Activated naive CD4-positive, alpha-beta T cell treated with anti-CD3 and anti-CD28 coated beads, Interleukin-2, amount 50 U/mL, for 72 hours (primary cell): ENCODE results near the gene VSX1. TPM values are rescaled to one million over a fixed set of nuclear protein-coding genes. Genes with fewer than 3 reads are reported as not detected.

Source experiments
- ATAC-seq, 2 donors: fragments of 150-1000 bp; cut with Tn5 transposase; 2 replicates each; pipeline ENCODE4 v1.10.0; 2021; ENCODE audit warnings: mild to moderate bottlenecking in 2 of 2, moderate library complexity in 2 of 2
- DNase-seq, 2 donors: peaks; one replicate each; pipeline ENCODE4 v3.0.0; 2021 to 2022; ENCODE audit warnings: low spot score in 2 of 2
- H3K27ac Mint-ChIP-seq, 2 donors: one replicate each; pipeline ENCODE4 v1.8.0; 2022; ENCODE audit warnings: mild to moderate bottlenecking in 2 of 2, mixed read lengths in 2 of 2
- H3K36me3 Mint-ChIP-seq, 2 donors: one replicate each; pipeline ENCODE4 v1.8.0; 2022; ENCODE audit warnings: mixed read lengths in 2 of 2
- H3K9me3 Mint-ChIP-seq, 2 donors: one replicate each; pipeline ENCODE4 v1.8.0; 2022; ENCODE audit warnings: mixed read lengths in 2 of 2
- total RNA-seq, 2 donors: library from RNA; stranded (reverse); gene quantifications; one replicate each; pipeline ENCODE4 v1.2.3, GENCODE V29; 2022

VSX1 gene
- total RNA-seq, 2 donors from 2014 or later = not detected

- H3K27ac Mint-ChIP-seq = peak overlapping the region in 1 of 2 donors; percentile 39
- no peak for ATAC-seq
These were observed 30.4 kb downstream of the VSX1 start for GRCh38 chr20:25051386-25052155.

DNA sequence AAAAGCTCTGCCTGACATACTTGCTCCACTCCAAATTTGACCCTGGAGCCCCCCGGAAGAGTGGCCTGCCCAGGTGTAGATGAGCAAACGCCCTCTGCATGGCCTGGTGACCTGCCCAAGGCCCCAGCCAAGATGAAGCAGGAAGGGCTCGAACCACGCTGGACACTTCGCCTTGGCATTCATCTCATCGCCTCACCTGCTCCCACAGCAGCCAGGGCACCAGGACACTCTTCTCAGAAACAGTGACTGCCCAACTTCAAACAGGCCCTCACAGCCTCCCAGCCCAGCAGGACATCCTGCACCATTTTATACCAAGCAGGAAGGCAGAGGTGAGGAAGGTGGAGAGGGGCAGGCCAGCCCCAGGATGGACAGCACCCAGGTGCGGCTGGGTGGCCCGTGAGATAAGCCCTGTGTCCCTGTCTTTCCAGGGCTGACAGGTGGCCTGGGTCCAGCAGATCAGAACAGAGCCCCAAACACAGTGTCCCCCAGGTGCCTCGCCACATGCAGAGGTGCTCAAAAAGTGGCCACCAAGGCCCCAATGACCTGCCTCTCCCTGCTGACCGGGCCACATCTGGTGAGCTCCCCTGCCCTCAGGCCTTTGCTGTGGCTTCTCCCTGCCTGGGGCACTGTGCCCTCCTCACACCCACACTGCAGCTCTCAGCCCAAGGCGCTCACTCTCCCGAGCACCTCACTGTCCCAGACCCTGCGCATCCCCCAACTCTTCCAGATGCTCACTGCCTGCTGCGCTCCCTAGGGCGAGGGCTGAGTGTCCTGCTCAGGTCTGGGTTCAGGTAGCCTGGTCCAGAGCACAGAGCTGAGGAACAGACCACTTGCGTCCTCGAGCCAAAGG is 31.2 kb downstream of the VSX1 start:
- Mint-ChIP-seq H3K36me3 (no peaks in the 10 kb centered on the region), H3K27ac (peak overlapping the region in 1 of 2 donors; percentile 39), H3K9me3 (no peaks in the 10 kb centered on the region)
- ATAC-seq (no peak), DNase-seq (peak in 1 of 2 donors; percentile 49)

More at GRCh38 chr20:25051386-25052155, 30.4 kb downstream of the VSX1 start:
- DNase-seq = peak in 1 of 2 donors; percentile 33
- Mint-ChIP-seq H3K9me3 (no peaks in the 10 kb centered on the region), H3K36me3 (no peaks in the 10 kb centered on the region)

DNA sequence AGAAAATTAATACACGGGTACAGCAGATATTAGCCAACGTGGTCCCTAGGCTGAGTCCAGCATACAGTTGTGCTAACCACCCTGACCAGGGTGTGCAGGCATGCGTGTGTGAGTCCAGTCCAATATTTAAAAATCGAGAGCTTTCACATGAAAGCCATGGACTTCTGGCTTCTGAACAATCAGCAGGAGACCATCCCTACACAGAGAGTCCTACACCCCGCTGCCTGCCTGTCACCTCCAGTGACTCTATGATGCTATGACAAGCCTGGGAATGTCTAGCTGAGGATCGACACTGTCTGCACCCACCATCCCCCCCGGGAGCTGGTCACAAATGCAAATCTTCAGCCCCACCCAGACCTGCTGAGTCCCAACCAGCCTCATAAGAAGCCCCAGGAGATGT is 31.9 kb downstream of the VSX1 start:
- ATAC-seq = no peak
- no peak overlapping the region for H3K27ac Mint-ChIP-seq
- H3K9me3 Mint-ChIP-seq = no peaks in the 10 kb centered on the region
- no peaks in the 10 kb centered on the region for H3K36me3 Mint-ChIP-seq
- DNase-seq = no peak

DNA sequence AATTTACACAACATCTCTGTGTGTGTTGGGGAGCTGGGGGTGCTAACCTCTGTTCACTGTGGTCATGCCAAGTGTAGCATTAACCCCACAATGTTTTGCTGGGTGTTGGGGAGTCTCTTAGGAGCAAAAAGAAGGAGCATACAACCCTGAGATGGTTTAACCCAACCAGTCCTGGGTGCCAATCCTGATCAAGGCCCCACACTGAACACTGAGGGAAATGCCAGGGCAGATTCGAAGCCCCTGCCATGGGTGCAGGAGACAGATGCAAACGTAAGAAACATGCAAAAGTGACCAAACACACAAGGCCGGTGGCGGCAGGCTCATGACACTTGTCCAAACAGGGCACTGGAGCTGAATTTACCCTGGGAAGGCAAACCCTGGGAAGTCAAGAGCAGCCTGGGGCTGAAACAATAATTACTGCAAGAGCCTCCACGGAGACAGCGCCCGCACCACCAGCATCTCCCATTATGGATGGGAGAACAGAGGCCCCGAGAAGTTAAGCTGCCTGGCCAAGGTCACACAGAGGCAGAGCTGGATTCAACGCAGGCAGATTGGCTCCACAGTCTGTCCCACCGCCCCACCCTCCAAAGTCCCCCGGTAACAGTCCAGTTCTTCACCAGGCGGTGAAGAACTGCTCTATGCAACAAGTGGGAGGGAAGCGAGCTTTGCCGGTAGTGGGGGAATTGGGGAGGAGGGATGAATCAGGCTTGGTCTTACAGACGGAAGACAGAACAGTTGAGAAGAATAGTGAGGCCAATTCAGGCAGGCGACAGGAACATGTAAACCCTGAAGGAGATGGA is 32.5 kb downstream of the VSX1 start:
- ATAC-seq (no peak), DNase-seq (no peak)
- no peaks in the 10 kb centered on the region for H3K36me3 Mint-ChIP-seq
- no peaks in the 10 kb centered on the region for H3K9me3 Mint-ChIP-seq
- peak overlapping the region in 1 of 2 donors; percentile 55 for H3K27ac Mint-ChIP-seq

DNA sequence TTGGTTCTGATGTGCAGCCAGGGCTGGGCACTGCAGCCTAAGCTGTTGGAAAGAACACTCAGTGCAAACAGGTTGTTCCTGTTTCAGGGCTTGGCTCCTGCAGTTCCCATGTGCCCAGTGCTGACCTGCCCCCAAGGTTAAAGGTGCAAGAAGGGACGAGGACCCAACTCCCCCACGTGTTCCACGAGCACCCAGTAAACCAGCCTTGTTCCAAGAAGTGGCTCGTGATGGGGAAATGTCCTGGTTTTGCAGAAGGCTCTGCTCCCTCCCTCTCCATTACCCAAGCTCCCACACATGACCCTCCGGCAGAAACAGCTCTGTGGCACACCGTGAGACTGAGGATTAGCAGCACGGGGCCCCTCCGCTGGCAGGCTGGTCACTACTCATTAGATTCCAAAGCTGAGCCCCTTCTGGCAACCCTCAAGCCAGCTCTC is 33.4 kb downstream of the VSX1 start:
- no peaks in the 10 kb centered on the region for H3K9me3 Mint-ChIP-seq
- DNase-seq = no peak
- H3K36me3 Mint-ChIP-seq = no peaks in the 10 kb centered on the region
- H3K27ac Mint-ChIP-seq = peak overlapping the region in 1 of 2 donors; percentile 43
- no peak for ATAC-seq

- no peaks in the 10 kb centered on the region for H3K9me3 Mint-ChIP-seq
- H3K36me3 Mint-ChIP-seq = no peaks in the 10 kb centered on the region
- no peak overlapping the region for H3K27ac Mint-ChIP-seq
- DNase-seq = no peak
- no peak for ATAC-seq
These were observed 34.2 kb downstream of the VSX1 start for GRCh38 chr20:25047766-25048165.

DNA sequence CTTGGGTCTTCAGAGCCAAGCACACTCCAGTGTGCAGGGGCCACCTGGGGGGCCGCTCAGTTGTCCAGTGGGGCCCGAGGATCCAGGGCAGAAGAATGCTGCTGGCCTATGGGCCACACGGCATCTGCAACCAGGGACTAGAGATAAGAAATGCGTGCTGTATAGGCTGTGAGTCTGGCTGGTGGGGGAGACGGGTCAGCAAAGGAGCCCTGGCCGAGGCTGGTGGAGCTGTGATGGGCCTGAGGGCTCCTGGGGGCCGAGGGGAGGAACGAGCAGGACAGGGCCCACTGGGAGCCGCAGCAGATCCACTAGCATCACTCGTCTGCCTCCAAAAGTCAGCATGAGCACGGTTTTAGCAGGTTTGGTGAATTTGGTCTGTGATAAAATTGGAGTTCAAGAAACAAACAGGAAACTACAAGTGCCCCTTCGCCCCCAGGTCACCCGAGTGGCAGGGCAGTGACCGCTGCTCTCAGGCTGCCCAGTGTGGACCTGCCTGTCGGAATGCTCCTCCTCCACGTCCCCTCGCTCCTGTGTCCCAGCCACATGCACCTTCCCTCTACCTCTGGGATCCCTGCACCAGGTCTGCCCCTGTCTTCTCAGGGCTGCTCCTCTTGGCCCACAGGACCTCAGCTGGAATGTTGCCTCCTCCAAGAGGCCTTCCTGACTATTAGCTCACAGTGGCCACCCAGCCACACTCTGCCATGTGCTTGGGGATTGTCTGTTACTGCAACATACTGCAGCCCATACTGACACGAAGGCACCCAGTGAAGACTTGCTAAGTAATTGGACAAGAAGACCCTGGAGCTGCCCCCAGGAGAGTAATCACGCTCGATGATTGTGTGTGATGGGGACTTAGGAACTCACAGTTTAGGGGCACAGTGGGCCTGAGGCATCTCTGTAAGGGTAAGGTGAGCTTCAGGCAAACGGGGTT is 34.9 kb downstream of the VSX1 start:
- no peaks in the 10 kb centered on the region for H3K9me3 Mint-ChIP-seq
- DNase-seq = no peak
- ATAC-seq = no peak
- H3K27ac Mint-ChIP-seq = no peak overlapping the region
- no peaks in the 10 kb centered on the region for H3K36me3 Mint-ChIP-seq

GRCh38 chr20:25046181-25046641 is 35.7 kb downstream of the VSX1 start:
- DNase-seq (no peak), ATAC-seq (no peak)
- Mint-ChIP-seq H3K27ac (no peak overlapping the region), H3K9me3 (no peaks in the 10 kb centered on the region), H3K36me3 (no peaks in the 10 kb centered on the region)

DNA sequence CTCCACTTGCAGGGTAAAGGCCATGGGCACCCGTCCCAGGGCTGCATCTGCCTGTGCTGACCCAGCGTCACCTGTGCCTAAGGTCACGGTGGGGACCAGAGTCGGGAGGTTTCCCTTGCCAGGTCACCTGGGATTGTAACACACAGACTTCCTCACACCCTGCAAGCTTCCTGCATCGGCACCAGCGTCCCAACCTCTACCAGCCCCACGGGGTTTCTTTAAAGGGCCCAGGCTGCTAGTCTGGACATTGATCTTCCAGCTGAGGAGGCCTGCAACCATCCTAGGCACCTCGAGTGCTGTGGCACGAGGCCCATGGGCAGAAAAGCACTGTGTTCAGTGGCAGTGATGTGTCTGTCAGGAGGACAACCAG is 36.6 kb downstream of the VSX1 start:
- Mint-ChIP-seq H3K36me3 (no peaks in the 10 kb centered on the region), H3K27ac (no peak overlapping the region)

GRCh38 chr20:25044660-25045342 is 37.1 kb downstream of the VSX1 start:
- DNase-seq (no peak), ATAC-seq (no peak)
- no peaks in the 10 kb centered on the region for H3K9me3 Mint-ChIP-seq
- H3K36me3 Mint-ChIP-seq = no peaks in the 10 kb centered on the region
- no peak overlapping the region for H3K27ac Mint-ChIP-seq

More for the DNA sequence above, 36.6 kb downstream of the VSX1 start:
- no peak for DNase-seq
- no peak for ATAC-seq
- no peaks in the 10 kb centered on the region for H3K9me3 Mint-ChIP-seq

- Mint-ChIP-seq H3K9me3 (no peaks in the 10 kb centered on the region), H3K27ac (peak overlapping the region in 1 of 2 donors; percentile 86), H3K36me3 (no peaks in the 10 kb centered on the region)
- DNase-seq (no peak), ATAC-seq (no peak)
These were observed 37.7 kb downstream of the VSX1 start for GRCh38 chr20:25044261-25044560.

DNA sequence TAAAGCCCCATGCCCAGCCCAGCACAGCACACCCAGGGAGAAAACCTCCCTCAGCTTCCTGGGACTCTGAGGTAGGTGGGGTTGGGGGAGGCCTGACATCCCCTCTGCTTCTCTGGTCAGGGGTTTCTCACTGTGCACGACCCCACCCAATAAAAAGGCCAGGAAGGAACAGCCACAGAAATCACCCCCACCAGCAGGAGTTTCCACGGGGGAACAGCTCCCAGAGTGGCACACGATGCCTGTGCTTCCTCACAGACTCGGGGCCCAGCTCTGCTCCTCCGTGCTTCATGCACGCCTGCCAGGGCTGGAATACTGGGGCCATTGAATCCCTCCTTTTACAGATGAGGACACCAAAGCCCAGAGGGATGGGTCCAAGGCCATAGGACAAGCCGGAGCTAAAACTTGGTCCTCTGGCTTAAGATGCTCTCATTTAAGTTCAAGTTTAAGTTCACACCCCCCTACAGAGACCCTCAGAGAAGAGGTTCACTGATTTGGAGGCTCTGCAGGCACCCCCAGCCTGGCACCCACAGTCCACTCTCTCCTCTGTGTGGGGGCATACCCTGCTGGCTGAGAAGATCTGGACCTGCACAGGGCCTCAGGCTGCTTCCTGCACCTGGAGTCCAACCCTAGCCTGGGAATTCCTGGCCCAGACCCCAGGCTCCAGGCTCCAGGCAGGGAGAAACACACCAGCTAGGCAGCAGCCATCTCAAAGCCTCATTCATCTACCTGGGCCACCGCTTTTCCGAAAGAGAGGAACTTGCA is 38.3 kb downstream of the VSX1 start:
- ATAC-seq = no peak
- no peaks in the 10 kb centered on the region for H3K9me3 Mint-ChIP-seq
- H3K27ac Mint-ChIP-seq = peak overlapping the region; percentile 86 to 96
- H3K36me3 Mint-ChIP-seq = no peaks in the 10 kb centered on the region
- no peak for DNase-seq

DNA sequence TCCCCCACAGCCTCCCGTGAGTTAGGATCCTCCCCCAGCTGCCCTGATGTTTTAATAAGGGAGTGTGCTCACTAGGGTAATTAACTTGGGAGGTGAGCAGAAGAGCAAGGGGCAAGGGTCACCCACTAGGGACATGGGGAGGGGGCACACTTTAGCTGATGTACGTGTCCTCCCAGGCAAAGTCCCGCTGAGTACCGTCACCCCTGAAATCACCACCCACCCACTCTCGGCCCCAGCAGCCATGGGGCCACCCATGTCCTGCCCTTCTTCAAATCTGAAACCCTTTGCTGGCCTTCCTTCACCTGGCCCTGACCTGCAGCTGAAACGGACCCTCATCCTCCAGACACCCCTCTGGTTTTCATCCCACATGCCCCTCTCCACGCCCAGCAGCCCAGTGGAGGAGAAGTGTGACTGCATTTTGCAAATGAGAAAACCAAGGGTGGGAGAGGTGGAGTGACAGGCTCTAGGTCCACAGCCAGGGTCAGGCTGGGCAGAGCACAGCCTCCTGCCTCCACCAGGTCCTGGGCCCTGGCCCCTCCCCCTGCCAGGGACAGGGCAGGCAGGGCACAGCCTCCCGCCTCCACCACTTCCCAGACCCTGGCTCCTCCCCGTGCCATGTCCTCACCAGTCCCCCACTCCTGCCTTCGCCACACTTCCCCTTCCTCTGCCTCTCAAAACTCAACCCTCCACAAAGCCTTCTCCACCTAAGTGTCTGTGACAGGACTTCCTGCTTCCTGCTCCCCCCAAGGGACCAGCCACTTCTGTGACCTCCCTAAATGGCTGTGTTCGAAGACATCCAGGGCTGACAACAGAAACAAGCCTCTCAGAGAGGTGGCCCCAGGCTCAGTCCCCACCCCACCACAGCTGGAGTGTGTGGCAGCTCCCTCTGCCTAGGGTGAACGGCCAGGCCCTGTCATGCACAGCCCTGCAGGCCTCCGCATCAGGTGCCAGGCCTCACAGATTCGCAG is 39.1 kb downstream of the VSX1 start:
- H3K9me3 Mint-ChIP-seq = no peaks in the 10 kb centered on the region
- H3K36me3 Mint-ChIP-seq = no peaks in the 10 kb centered on the region
- DNase-seq (peak in 1 of 2 donors; percentile 11), ATAC-seq (peak; percentile 69 to 85)
- peak overlapping the region; percentile 86 to 96 for H3K27ac Mint-ChIP-seq
